ENCODE measurements around the gene SPEM3.

SPEM3 gene

DNA sequence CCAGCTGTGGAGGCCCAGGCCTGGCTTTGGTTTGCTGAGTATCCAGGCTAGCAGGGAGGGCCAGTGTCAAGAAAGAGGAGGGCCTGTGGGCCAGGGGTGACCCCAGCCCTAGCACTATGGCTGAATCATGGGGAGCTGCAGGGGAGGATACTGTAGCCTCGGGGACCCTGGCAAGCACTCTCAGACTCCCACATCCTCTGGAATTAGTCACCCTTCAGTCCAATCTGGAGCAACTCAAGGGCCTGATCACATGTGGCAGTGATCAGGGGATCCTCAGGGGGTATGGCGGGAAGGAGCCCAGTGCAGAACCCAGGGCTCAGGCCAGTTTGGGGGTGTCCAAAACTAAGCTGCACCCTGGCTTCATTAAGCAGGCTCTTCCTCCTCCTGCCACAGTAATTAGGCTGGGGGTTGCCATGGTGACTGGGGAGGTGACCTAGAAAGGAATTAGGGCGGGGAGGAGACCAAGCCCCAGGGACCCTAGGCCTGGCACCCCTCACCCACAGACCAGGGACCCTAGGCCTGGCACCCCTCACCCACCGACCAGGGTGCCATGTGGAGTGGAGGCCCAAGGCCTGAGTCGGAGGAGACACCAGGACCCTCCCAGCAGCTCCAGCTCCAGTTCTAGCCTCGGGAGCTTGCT is 15.2 kb upstream of the SPEM3 start:
- peaks cover 2% of the 10 kb centered on the region for H3K27me3 ChIP-seq (ENCODE audit: insufficient read depth, poor library complexity, severe bottlenecking)
- no peak overlapping the region for H3K27ac ChIP-seq (replicated peaks)
- DNase-seq (ENCODE audit: low read depth in 1 of 2, low spot score in 1 of 2): no peak
- TF ChIP-seq GABPA (IDR thresholded peaks at IDR 0.05; ENCODE audit: low read depth): no peak
- TF ChIP-seq POLR2AphosphoS5 (IDR thresholded peaks at IDR 0.05; ENCODE audit: low read depth): no peak
- no peak for TF ChIP-seq SPI1 (IDR thresholded peaks at IDR 0.05; ENCODE audit: borderline replicate concordance, low read depth)
- TF ChIP-seq, protein P1, sequence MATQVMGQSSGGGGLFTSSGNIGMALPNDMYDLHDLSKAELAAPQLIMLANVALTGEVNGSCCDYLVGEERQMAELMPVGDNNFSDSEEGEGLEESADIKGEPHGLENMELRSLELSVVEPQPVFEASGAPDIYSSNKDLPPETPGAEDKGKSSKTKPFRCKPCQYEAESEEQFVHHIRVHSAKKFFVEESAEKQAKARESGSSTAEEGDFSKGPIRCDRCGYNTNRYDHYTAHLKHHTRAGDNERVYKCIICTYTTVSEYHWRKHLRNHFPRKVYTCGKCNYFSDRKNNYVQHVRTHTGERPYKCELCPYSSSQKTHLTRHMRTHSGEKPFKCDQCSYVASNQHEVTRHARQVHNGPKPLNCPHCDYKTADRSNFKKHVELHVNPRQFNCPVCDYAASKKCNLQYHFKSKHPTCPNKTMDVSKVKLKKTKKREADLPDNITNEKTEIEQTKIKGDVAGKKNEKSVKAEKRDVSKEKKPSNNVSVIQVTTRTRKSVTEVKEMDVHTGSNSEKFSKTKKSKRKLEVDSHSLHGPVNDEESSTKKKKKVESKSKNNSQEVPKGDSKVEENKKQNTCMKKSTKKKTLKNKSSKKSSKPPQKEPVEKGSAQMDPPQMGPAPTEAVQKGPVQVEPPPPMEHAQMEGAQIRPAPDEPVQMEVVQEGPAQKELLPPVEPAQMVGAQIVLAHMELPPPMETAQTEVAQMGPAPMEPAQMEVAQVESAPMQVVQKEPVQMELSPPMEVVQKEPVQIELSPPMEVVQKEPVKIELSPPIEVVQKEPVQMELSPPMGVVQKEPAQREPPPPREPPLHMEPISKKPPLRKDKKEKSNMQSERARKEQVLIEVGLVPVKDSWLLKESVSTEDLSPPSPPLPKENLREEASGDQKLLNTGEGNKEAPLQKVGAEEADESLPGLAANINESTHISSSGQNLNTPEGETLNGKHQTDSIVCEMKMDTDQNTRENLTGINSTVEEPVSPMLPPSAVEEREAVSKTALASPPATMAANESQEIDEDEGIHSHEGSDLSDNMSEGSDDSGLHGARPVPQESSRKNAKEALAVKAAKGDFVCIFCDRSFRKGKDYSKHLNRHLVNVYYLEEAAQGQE (IDR thresholded peaks at IDR 0.05; ENCODE audit: insufficient replicate concordance, low read depth): no peak
- TF ChIP-seq, protein P2, sequence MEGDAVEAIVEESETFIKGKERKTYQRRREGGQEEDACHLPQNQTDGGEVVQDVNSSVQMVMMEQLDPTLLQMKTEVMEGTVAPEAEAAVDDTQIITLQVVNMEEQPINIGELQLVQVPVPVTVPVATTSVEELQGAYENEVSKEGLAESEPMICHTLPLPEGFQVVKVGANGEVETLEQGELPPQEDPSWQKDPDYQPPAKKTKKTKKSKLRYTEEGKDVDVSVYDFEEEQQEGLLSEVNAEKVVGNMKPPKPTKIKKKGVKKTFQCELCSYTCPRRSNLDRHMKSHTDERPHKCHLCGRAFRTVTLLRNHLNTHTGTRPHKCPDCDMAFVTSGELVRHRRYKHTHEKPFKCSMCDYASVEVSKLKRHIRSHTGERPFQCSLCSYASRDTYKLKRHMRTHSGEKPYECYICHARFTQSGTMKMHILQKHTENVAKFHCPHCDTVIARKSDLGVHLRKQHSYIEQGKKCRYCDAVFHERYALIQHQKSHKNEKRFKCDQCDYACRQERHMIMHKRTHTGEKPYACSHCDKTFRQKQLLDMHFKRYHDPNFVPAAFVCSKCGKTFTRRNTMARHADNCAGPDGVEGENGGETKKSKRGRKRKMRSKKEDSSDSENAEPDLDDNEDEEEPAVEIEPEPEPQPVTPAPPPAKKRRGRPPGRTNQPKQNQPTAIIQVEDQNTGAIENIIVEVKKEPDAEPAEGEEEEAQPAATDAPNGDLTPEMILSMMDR (IDR thresholded peaks at IDR 0.05; ENCODE audit: insufficient read depth, low read length): no peak
- no peak overlapping the region for H3K4me3 ChIP-seq (replicated peaks; ENCODE audit: insufficient read depth, low read length)

DNA sequence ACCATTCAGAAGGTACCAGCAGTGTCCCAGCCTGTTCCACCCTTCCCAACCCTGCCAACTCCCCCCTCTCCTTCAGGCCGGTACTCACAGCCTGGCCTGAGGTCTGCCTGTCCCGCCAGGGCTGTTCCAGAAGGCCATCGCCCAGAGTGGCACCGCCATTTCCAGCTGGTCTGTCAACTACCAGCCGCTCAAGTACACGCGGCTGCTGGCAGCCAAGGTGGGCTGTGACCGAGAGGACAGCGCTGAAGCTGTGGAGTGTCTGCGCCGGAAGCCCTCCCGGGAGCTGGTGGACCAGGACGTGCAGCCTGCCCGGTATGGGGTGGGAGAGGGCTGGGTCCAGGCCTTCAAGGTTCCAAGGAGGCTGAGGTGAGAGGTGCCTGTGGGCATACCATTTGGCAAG is 13.8 kb upstream of the SPEM3 start:
- Histone ChIP-seq H3K27me3 (ENCODE audit: insufficient read depth, poor library complexity, severe bottlenecking) (no peaks in the 10 kb centered on the region), H3K4me3 (replicated peaks; ENCODE audit: insufficient read depth, low read length) (no peak overlapping the region), H3K27ac (replicated peaks) (no peak overlapping the region)
- TF ChIP-seq, protein P1 (IDR thresholded peaks at IDR 0.05; ENCODE audit: insufficient replicate concordance, low read depth): no peak
- TF ChIP-seq, protein P2 (IDR thresholded peaks at IDR 0.05; ENCODE audit: insufficient read depth, low read length): no peak
- no peak for TF ChIP-seq GABPA (IDR thresholded peaks at IDR 0.05; ENCODE audit: low read depth)
- TF ChIP-seq POLR2AphosphoS5 (IDR thresholded peaks at IDR 0.05; ENCODE audit: low read depth): no peak
- TF ChIP-seq SPI1 (IDR thresholded peaks at IDR 0.05; ENCODE audit: borderline replicate concordance, low read depth): no peak
- DNase-seq (ENCODE audit: low read depth in 1 of 2, low spot score in 1 of 2): no peak

DNA sequence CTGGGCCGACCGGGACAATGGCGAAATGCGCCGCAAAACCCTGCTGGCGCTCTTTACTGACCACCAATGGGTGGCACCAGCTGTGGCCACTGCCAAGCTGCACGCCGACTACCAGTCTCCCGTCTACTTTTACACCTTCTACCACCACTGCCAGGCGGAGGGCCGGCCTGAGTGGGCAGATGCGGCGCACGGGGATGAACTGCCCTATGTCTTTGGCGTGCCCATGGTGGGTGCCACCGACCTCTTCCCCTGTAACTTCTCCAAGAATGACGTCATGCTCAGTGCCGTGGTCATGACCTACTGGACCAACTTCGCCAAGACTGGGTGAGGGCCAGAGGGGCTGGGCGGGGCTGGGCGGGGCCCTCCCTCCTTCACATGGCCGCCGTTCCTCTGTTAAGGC is 12.9 kb upstream of the SPEM3 start:
- TF ChIP-seq SPI1 (IDR thresholded peaks at IDR 0.05; ENCODE audit: borderline replicate concordance, low read depth) (no peak), POLR2AphosphoS5 (IDR thresholded peaks at IDR 0.05; ENCODE audit: low read depth) (no peak), GABPA (IDR thresholded peaks at IDR 0.05; ENCODE audit: low read depth) (no peak)
- TF ChIP-seq, protein P1 (IDR thresholded peaks at IDR 0.05; ENCODE audit: insufficient replicate concordance, low read depth): no peak
- TF ChIP-seq, protein P2 (IDR thresholded peaks at IDR 0.05; ENCODE audit: insufficient read depth, low read length): no peak

More for the DNA sequence above, 12.9 kb upstream of the SPEM3 start:
- H3K27ac ChIP-seq (replicated peaks): no peak overlapping the region
- no peaks in the 10 kb centered on the region for H3K27me3 ChIP-seq (ENCODE audit: insufficient read depth, poor library complexity, severe bottlenecking)
- H3K4me3 ChIP-seq (replicated peaks; ENCODE audit: insufficient read depth, low read length): no peak overlapping the region
- no peak for DNase-seq (ENCODE audit: low read depth in 1 of 2, low spot score in 1 of 2)
